GM12892 (cell line): ENCODE measurements around the gene NRCAM.

Source experiments
- POLR2A ChIP-seq: IDR thresholded peaks from 2 replicates; pipeline ENCODE4 v1.6.1; 2011; ENCODE audit warnings: low read depth, low read length, control low read depth
- POLR2AphosphoS5 ChIP-seq: IDR thresholded peaks from 2 replicates; pipeline ENCODE4 v1.6.1; 2011; ENCODE audit warnings: low read depth, low read length, control low read depth

- TF ChIP-seq POLR2A (no peak), POLR2AphosphoS5 (no peak)
Measured at GRCh38 chr7:108248418-108248817, 207.8 kb downstream of the NRCAM start.
